PFSK-1 (cell line): ENCODE results near the gene ZNF674.

Experiments
- FOXP2 ChIP-seq: optimal IDR thresholded peaks from 2 replicates; pipeline ENCODE3; 2011; ENCODE audit warnings: borderline replicate concordance, control low read depth, inconsistent platforms; ENCODE audit not compliant: insufficient read depth; ENCODE audit errors: extremely low read length, extremely low read depth
- POLR2AphosphoS5 ChIP-seq: IDR thresholded peaks from 2 replicates; pipeline ENCODE4 v1.6.1; 2012; ENCODE audit warnings: low read depth, mild to moderate bottlenecking, control low read depth, low read length, moderate library complexity
- SIN3A ChIP-seq: IDR thresholded peaks from 2 replicates; pipeline ENCODE4 v1.6.1; 2012; ENCODE audit warnings: mild to moderate bottlenecking, low read length, moderate library complexity, borderline replicate concordance; ENCODE audit not compliant: insufficient read depth
- TAF1 ChIP-seq: IDR thresholded peaks from 2 replicates; pipeline ENCODE4 v1.6.1; 2012; ENCODE audit warnings: low read length, control low read depth, borderline replicate concordance; ENCODE audit not compliant: insufficient read depth
- TF ChIP-seq, protein P1 (sequence below), 2 experiments: IDR thresholded peaks; 2 replicates each; pipeline versions ENCODE4 v1.6.1 to v1.8.0; 2011 to 2012; ENCODE audit warnings: low read depth in 2 of 2, low read length in 2 of 2, control low read depth in 1 of 2, inconsistent platforms in 1 of 2, mild to moderate bottlenecking in 1 of 2, moderate library complexity in 1 of 2; ENCODE audit not compliant: insufficient read depth in 1 of 2

Gene ZNF674

DNA sequence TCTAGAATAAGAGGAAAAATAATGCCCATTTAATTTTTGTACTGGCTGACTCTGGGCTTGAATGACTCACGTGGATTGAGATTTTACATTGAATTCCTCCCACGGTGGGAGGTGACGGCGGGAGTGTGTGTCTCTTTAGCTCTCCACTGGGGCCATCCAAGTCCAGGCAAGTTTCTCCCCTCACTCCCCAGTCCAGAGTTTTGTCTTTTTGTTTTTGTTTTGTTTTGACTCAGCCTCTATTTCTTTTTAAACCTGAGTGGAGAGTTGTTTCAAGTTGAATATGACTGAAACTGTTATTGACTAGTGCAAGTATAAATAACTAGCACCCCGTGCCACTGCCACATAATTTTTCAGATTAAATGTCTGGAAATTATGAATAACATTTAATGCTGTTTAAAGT lies 41.9 kb upstream of the ZNF674 start:
- TF ChIP-seq FOXP2 (no peak), POLR2AphosphoS5 (no peak), SIN3A (no peak), TAF1 (no peak)
- TF ChIP-seq, protein P1, sequence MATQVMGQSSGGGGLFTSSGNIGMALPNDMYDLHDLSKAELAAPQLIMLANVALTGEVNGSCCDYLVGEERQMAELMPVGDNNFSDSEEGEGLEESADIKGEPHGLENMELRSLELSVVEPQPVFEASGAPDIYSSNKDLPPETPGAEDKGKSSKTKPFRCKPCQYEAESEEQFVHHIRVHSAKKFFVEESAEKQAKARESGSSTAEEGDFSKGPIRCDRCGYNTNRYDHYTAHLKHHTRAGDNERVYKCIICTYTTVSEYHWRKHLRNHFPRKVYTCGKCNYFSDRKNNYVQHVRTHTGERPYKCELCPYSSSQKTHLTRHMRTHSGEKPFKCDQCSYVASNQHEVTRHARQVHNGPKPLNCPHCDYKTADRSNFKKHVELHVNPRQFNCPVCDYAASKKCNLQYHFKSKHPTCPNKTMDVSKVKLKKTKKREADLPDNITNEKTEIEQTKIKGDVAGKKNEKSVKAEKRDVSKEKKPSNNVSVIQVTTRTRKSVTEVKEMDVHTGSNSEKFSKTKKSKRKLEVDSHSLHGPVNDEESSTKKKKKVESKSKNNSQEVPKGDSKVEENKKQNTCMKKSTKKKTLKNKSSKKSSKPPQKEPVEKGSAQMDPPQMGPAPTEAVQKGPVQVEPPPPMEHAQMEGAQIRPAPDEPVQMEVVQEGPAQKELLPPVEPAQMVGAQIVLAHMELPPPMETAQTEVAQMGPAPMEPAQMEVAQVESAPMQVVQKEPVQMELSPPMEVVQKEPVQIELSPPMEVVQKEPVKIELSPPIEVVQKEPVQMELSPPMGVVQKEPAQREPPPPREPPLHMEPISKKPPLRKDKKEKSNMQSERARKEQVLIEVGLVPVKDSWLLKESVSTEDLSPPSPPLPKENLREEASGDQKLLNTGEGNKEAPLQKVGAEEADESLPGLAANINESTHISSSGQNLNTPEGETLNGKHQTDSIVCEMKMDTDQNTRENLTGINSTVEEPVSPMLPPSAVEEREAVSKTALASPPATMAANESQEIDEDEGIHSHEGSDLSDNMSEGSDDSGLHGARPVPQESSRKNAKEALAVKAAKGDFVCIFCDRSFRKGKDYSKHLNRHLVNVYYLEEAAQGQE (IDR thresholded peaks at IDR 0.05; ENCODE audit: insufficient read depth in 1 of 2, low read depth in 2 of 2, low read length in 2 of 2): no peak

DNA sequence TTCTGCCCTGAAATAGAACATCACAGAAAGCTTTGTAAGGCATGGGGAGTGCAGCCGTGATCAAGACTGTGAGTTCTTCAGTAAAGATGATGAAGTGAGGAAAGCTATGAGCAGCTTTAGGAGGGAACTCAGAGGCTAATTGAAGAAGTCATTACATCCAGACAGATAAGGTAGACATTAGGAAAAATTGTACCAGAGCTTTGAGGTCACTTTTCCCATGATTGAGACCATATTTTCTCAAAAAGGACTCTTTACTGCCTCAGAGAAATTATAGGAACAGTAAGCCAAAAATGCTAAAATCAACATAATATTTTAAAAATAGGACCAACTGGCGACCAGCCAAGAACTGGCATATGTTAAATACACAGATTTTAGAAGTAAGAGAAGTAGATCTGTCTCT lies 39.5 kb upstream of the ZNF674 start:
- TF ChIP-seq SIN3A (no peak), FOXP2 (no peak), POLR2AphosphoS5 (no peak), TAF1 (no peak)
- TF ChIP-seq, protein P1 (IDR thresholded peaks at IDR 0.05; ENCODE audit: insufficient read depth in 1 of 2, low read depth in 2 of 2, low read length in 2 of 2): no peak

DNA sequence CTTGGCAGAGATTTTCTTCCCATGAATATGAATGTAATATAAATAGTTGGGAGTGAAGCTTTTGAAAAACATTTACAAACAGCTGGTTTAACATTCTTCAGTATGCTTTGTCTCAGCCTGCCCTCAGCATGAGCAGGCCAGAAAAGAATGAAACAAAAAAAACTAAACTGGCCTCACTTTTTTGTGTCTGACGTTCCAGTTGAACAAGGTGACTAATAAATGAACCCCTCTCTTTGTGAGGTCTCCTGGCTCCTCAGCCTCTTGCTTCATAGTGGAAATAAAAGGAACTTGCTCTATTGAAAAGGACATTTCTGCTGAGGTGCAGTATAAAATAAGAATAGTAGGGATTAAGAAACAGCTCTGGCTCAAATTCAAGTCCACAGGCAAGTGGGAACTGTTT lies 37.7 kb upstream of the ZNF674 start:
- TF ChIP-seq POLR2AphosphoS5 (no peak), SIN3A (no peak), FOXP2 (no peak), TAF1 (no peak)

DNA sequence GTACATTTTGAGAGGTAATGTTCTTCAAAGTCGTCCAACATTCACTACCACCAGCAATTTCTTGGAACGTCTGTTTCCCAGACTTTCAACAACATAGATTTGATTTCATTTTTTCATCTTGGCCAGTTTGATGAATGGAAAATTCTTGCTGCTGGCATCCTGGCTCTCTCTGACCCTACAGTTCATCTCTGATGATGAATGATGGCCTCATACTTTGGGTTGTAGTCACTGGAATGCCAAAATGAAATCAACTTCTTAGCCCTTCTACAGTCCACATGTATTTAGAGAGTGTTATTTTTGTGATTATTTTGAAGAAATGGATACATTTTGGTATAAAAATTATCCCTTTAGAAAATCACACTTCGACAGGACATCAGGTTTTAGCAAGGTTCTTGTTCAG lies 37.1 kb upstream of the ZNF674 start:
- TF ChIP-seq, protein P1 (IDR thresholded peaks at IDR 0.05; ENCODE audit: insufficient read depth in 1 of 2, low read depth in 2 of 2, low read length in 2 of 2): no peak
- TF ChIP-seq SIN3A: no peak
- no peak for TF ChIP-seq POLR2AphosphoS5
- no peak for TF ChIP-seq FOXP2
- no peak for TF ChIP-seq TAF1

DNA sequence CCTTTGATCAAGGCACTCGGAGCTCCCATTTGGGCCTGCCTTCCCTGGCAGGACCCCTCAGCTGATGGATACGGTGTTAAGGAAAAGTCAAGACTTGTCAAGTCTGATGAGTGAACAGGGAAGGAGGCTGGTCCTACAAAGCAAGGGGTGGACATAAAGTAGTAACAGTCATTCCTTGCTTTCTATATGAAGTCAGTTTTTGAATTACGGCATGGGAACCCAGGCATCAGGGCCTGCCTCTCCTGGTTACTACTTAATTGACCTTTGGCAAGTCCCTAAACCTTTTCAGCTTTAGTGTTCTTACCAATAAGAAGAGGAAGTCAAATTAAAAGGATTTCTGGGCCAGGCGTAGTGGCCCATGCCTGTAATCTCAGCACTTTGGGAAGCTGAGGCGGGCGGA lies 35.4 kb upstream of the ZNF674 start:
- no peak for TF ChIP-seq POLR2AphosphoS5
- no peak for TF ChIP-seq SIN3A
- no peak for TF ChIP-seq TAF1
- TF ChIP-seq FOXP2: no peak
- TF ChIP-seq, protein P1 (IDR thresholded peaks at IDR 0.05; ENCODE audit: insufficient read depth in 1 of 2, low read depth in 2 of 2, low read length in 2 of 2): no peak
